HepG2 (cell line): ENCODE data around the gene TRMU. TPM values are rescaled to one million over a fixed set of nuclear protein-coding genes. Genes with fewer than 3 reads are reported as not detected.

Source experiments
- ATF5 ChIP-seq: sonication (generic); formaldehyde crosslinking; IDR thresholded peaks from 2 replicates; pipeline ENCODE4 v1.4.0; 2020; ENCODE audit warnings: mild to moderate bottlenecking, low read depth, missing genetic modification reagents
- DPF2 ChIP-seq: sonication (generic); formaldehyde crosslinking; IDR thresholded peaks from 2 replicates; pipeline ENCODE4 v1.4.0; 2020; ENCODE audit warnings: mild to moderate bottlenecking, low read depth, missing genetic modification reagents, borderline replicate concordance
- IKZF4 ChIP-seq: sonication (generic); formaldehyde crosslinking; IDR thresholded peaks from 2 replicates; pipeline ENCODE4 v1.5.1; 2020; ENCODE audit warnings: borderline replicate concordance, mild to moderate bottlenecking, low read depth, missing genetic modification reagents; ENCODE audit errors: not compliant biosample characterization
- IKZF5 ChIP-seq: IDR thresholded peaks from 2 replicates; pipeline ENCODE4 v1.6.1; 2018; ENCODE audit warnings: missing genetic modification reagents, mild to moderate bottlenecking, missing compliant biosample characterization
- ISL2 ChIP-seq: sonication (generic); formaldehyde crosslinking; IDR thresholded peaks from 2 replicates; pipeline ENCODE4 v1.5.0; 2020; ENCODE audit warnings: missing genetic modification reagents
- NBN ChIP-seq: fragments of 450-650 bp; conservative IDR thresholded peaks from 2 replicates; pipeline ENCODE4 v1.6.1; 2017
- REST ChIP-seq, 2 experiments: IDR thresholded peaks; 2 replicates each; pipeline ENCODE4 v1.6.1; 2011 to 2012; ENCODE audit warnings: low read length in 2 of 2, borderline replicate concordance in 1 of 2, low read depth in 1 of 2, mild to moderate bottlenecking in 1 of 2, moderate library complexity in 1 of 2
- SYNCRIP ChIP-seq: fragments of 200-400 bp; formaldehyde crosslinking; IDR thresholded peaks from 2 replicates; pipeline ENCODE4 v1.6.1; 2018; ENCODE audit warnings: mild to moderate bottlenecking, low read depth, low read length; ENCODE audit not compliant: insufficient read depth
- TFE3 ChIP-seq: IDR thresholded peaks from 2 replicates; pipeline ENCODE4 v1.6.1; 2016
- THRA ChIP-seq: sonication (generic); formaldehyde crosslinking; IDR thresholded peaks from 2 replicates; pipeline ENCODE4 v1.4.0; 2020; ENCODE audit warnings: missing genetic modification reagents, borderline replicate concordance
- ZBTB3 ChIP-seq: sonication (generic); formaldehyde crosslinking; IDR thresholded peaks from 2 replicates; pipeline ENCODE4 v1.4.0; 2020; ENCODE audit warnings: low read depth, mild to moderate bottlenecking, moderate library complexity, missing genetic modification reagents, borderline replicate concordance
- ZBTB33 ChIP-seq: sonication (generic); formaldehyde crosslinking; IDR thresholded peaks from 2 replicates; pipeline ENCODE4 v1.4.0; 2020; ENCODE audit warnings: missing genetic modification reagents
- ZFYVE20 ChIP-seq: sonication (generic); formaldehyde crosslinking; IDR thresholded peaks from 2 replicates; pipeline ENCODE4 v1.8.0; 2023; ENCODE audit warnings: low read depth, mild to moderate bottlenecking, moderate library complexity, missing genetic modification reagents, borderline replicate concordance
- ZKSCAN5 ChIP-seq: sonication (generic); formaldehyde crosslinking; IDR thresholded peaks from 2 replicates; pipeline ENCODE4 v1.5.1; 2020; ENCODE audit warnings: mild to moderate bottlenecking, missing genetic modification reagents
- ZMYM4 ChIP-seq: sonication (generic); formaldehyde crosslinking; IDR thresholded peaks from 2 replicates; pipeline ENCODE4 v1.8.1; 2023; ENCODE audit warnings: mild to moderate bottlenecking, missing genetic modification reagents
- ZNF7 ChIP-seq: IDR thresholded peaks from 2 replicates; pipeline ENCODE4 v1.6.1; 2016; ENCODE audit warnings: missing biosample characterization, missing genetic modification reagents
- polyA plus RNA-seq, 8 experiments: library from polyadenylated mRNA; depleted of rRNA in 3 of 8; stranded (reverse) in 7 of 8; unstranded in 1 of 8; fragments of >200 nt; fragmentation: Illumina TruSeq in 4 of 8; extraction: Trizol in 4 of 8; gene quantifications; 2 replicates each; pipeline versions ENCODE4 v1.2.1 to v1.2.3, GENCODE V29; 2011 to 2016; ENCODE audit warnings: low read depth in 4 of 8, missing spikeins in 1 of 8, mixed read lengths in 1 of 8; ENCODE audit not compliant: insufficient read depth in 1 of 8
- total RNA-seq, 5 experiments: library from RNA; depleted of rRNA; stranded (reverse); fragments of >200 nt; fragmentation: Illumina TruSeq; extraction: Trizol; gene quantifications; 2 replicates each; pipeline ENCODE4 v1.2.3, GENCODE V29; 2016; ENCODE audit warnings: low read depth in 1 of 5

The TRMU gene
- total and polyA plus RNA-seq, 2 of the 13 experiments (the other 11 are each of a cell fraction or from before 2014, with no cell fraction given), result 31.0 to 50.2 TPM

GRCh38 chr22:46362203-46362933 is 26.9 kb downstream of the TRMU start (continued):
- 0 out of 2 replicates have a peak, but pooled peaks have one; percentile 27 for TF ChIP-seq ISL2 (CRISPR knock-in tag)
- TF ChIP-seq TFE3, result 0 out of 2 replicates have a peak, but pooled peaks have one; percentile 21
- no peak for TF ChIP-seq ZNF7 (CRISPR knock-in tag)
- no peak for TF ChIP-seq NBN
- TF ChIP-seq IKZF4 (CRISPR knock-in tag), result peak; percentile 47
- no peak for TF ChIP-seq ZBTB33 (CRISPR knock-in tag)
- peak; percentile 33; the same call in 1 of the 2 replicates for TF ChIP-seq THRA (CRISPR knock-in tag)
- no peak for TF ChIP-seq ATF5
- no peak for TF ChIP-seq SYNCRIP
- no peak for TF ChIP-seq DPF2 (CRISPR knock-in tag)
- TF ChIP-seq ZMYM4 (CRISPR knock-in tag), result no peak
- TF ChIP-seq REST (IDR thresholded peaks at IDR 0.05; ENCODE audit: borderline replicate concordance in 1 of 2, low read depth in 1 of 2, low read length in 2 of 2), result no peak
- TF ChIP-seq ZBTB3 (CRISPR knock-in tag), result no peak
- TF ChIP-seq ZFYVE20 (CRISPR knock-in tag), result no peak
- TF ChIP-seq IKZF5, result no peak
- TF ChIP-seq ZKSCAN5, result no peak
